ENCODE results near the gene OLFM2.

OLFM2 gene

DNA sequence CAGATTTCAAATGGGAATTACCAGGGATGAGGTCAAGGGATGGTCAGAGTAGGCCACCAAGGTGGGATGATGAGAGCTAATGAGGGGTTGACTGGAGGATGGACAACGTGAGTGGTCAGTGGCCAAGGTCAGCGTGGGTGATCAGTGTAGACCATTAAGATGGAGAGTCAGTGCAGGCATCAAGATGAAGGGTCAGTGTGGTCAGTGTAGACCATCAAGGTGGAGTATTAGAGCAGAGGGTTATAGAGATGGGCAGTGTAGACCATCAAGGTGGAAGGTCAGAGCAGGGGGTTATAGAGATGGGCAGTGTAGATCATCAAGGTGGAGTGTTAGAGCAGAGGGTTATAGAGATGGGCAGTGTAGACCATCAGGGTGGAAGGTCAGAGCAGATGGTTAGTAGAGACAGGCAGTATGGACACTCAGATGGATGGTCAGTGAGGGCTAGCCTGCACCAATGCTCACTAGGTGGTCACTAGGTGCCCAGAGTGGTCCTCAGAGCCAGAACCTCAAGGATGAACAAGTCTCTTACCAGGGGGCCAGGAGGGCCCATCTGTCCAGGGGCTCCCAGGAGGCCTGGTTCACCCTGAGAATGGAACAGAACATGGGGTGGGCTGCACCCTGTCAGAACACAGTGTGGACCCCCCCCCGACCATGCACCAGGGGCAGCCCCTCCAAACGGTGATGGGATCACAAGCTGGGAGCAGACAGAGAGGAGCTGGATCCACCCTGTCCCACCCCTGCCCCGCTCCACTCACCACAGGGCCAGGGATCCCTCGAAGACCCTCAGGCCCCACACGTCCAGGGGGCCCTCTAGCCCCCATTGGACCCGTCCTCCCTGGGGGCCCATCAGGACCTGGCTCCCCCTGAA is 32.7 kb upstream of the OLFM2 start:
- TF ChIP-seq, protein P1, sequence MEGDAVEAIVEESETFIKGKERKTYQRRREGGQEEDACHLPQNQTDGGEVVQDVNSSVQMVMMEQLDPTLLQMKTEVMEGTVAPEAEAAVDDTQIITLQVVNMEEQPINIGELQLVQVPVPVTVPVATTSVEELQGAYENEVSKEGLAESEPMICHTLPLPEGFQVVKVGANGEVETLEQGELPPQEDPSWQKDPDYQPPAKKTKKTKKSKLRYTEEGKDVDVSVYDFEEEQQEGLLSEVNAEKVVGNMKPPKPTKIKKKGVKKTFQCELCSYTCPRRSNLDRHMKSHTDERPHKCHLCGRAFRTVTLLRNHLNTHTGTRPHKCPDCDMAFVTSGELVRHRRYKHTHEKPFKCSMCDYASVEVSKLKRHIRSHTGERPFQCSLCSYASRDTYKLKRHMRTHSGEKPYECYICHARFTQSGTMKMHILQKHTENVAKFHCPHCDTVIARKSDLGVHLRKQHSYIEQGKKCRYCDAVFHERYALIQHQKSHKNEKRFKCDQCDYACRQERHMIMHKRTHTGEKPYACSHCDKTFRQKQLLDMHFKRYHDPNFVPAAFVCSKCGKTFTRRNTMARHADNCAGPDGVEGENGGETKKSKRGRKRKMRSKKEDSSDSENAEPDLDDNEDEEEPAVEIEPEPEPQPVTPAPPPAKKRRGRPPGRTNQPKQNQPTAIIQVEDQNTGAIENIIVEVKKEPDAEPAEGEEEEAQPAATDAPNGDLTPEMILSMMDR (IDR thresholded peaks at IDR 0.05; ENCODE audit: borderline replicate concordance, control extremely low read depth, extremely low read depth, insufficient read depth, missing control alignments), result no peak
- DNase-seq (ENCODE audit: low spot score), result no peak
- in situ Hi-C loops (cut with MboI; ENCODE audit: low sequenced_read_pairs, unreplicated experiment), result no loop called here

DNA sequence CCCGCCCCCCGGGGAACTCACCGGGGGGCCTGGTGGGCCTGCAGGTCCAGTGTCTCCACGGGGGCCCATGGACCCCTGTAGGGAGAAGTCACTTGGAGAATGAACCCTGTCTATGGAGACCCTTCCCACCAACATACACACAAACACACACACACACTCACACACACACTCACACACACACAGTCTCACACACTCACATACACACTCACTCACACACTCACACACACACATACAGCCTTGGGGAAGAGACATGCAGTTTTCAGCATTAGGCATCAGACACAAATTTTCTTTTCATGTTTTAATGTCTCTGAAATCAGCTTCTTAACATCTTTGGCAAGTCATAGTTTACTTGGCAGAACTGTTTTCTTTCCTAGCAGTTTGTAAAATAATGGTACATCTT is 31.0 kb upstream of the OLFM2 start:
- DNase-seq (ENCODE audit: low spot score), result no peak
- in situ Hi-C loops (cut with MboI; ENCODE audit: low sequenced_read_pairs, unreplicated experiment), result no loop called here
- TF ChIP-seq, protein P1 (IDR thresholded peaks at IDR 0.05; ENCODE audit: borderline replicate concordance, control extremely low read depth, extremely low read depth, insufficient read depth, missing control alignments), result no peak

DNA sequence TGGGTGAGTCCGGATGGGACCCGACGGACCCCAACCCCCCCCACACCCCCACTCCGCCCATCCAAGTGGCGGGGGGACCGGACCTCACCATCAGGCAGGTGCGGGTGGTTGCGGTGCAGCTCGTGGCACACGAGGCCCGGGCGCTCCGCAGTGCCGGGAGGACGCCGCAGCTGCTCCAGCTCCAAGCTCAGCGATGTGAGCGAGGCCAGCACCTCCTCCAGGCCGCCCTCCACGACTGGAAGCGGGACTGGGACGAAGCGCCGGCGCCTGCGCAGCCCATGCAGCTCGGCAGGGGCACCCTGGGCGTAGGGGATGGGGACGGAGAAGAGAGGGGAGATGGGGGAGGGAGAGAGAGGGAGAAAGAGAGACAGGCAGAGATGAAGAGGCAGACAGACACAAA is 30.1 kb upstream of the OLFM2 start:
- TF ChIP-seq, protein P1 (IDR thresholded peaks at IDR 0.05; ENCODE audit: borderline replicate concordance, control extremely low read depth, extremely low read depth, insufficient read depth, missing control alignments), result no peak
- in situ Hi-C loops (cut with MboI; ENCODE audit: low sequenced_read_pairs, unreplicated experiment), result no loop called here
- no peak for DNase-seq (ENCODE audit: low spot score)

DNA sequence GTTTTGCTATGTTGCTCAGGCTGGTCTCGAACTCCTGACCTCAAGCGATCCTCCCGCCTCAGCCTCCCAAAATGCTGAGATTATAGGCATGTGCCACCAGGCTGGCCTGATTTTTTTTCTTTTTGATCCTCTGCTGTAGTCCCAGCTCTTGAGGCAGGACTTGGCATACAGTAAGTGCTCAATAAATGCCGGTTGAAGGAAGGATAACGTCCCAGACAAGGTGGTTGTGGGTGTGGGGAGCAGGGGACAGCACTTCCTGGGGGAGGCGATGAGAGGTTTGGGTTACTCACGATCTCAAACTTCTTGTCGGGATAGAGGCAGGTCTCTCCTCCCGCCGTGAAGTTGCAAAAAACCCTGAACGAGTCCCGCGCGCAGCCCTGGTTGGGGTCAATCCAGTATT is 29.7 kb upstream of the OLFM2 start:
- DNase-seq (ENCODE audit: low spot score), result no peak
- in situ Hi-C loops (cut with MboI; ENCODE audit: low sequenced_read_pairs, unreplicated experiment), result no loop called here
- TF ChIP-seq, protein P1 (IDR thresholded peaks at IDR 0.05; ENCODE audit: borderline replicate concordance, control extremely low read depth, extremely low read depth, insufficient read depth, missing control alignments), result no peak

DNA sequence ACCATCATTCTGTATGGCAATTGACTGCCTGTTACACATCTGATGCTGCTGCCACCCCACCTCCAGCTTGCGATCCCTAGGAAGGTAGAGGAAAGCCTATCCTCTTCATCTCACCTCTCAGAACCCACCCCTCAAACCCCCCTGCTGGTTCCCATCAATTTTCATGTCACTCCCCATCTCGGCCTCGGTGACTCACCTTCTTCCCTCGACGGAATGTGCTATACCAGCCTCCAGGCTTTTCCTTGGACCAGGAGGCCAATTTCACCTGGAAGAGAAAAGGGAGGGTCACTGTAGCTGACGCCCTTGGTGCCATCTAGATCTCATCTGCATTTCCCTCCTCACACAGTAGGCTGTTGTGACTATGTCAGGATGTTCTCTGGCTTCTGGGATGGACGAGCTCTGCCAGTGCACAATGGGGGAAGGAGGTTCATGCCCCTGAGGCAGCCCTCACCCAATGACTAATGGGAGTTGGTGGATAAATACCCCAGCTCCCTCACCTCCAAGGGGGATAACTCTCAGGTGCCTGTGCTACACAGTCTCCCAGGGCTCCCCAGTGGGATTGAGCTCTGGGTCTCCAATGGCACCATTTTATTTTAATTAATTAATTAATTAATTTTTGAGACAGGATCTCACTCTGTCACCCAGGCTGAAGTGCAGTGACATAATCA is 26.4 kb upstream of the OLFM2 start:
- in situ Hi-C loops (cut with MboI; ENCODE audit: low sequenced_read_pairs, unreplicated experiment), result no loop called here
- no peak for DNase-seq (ENCODE audit: low spot score)
- TF ChIP-seq, protein P1 (IDR thresholded peaks at IDR 0.05; ENCODE audit: borderline replicate concordance, control extremely low read depth, extremely low read depth, insufficient read depth, missing control alignments), result no peak

DNA sequence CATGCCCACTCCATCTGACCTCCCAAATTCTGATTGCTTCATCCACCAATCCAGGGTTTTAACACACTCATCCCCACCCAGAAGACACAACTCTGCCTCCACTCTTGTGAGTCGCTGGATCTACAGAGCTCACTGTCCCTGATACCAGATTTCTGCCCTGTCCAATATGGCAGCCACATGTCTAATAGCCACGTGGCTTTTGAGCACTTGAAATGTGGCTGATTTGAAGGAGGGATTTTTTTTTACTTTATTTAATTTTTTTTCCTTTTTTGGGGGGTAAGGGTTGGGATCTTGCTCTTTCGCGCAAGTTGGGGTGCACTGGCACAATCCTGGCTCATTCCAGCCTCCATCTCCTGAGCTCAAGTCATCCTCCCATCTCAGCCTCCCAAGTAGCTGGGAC is 24.8 kb upstream of the OLFM2 start:
- in situ Hi-C loops (cut with MboI; ENCODE audit: low sequenced_read_pairs, unreplicated experiment), result no loop called here
- TF ChIP-seq, protein P1 (IDR thresholded peaks at IDR 0.05; ENCODE audit: borderline replicate concordance, control extremely low read depth, extremely low read depth, insufficient read depth, missing control alignments), result no peak
- no peak for DNase-seq (ENCODE audit: low spot score)
